K562 (cell line): ENCODE data around the gene MEF2D. TPM values are rescaled to one million over a fixed set of nuclear protein-coding genes. Genes with fewer than 3 reads are reported as not detected.

Source experiments
- ARID1B ChIP-seq: fragments of 450-650 bp; IDR thresholded peaks from 2 replicates; pipeline ENCODE4 v1.6.1; 2016; ENCODE audit warnings: antibody characterized with exemption, mild to moderate bottlenecking, inconsistent platforms
- BMI1 ChIP-seq: fragments of 150-350 bp; IDR thresholded peaks from 2 replicates; pipeline ENCODE4 v1.6.1; 2014; ENCODE audit warnings: low read length
- CTBP1 ChIP-seq: fragments of 450-650 bp; IDR thresholded peaks from 2 replicates; pipeline ENCODE4 v1.6.1; 2016; ENCODE audit warnings: borderline replicate concordance
- FOS ChIP-seq: IDR thresholded peaks from 3 replicates; pipeline ENCODE4 v1.6.1; 2011; ENCODE audit not compliant: insufficient read length; ENCODE audit errors: extremely low read depth
- FOXJ2 ChIP-seq: fragments of 200-800 bp; sonication (Bioruptor generic); IDR thresholded peaks from 2 replicates; pipeline ENCODE4 v1.6.1; 2016; ENCODE audit warnings: missing genetic modification characterization, missing compliant biosample characterization
- GABPB1 ChIP-seq: sonication (generic); formaldehyde crosslinking; IDR thresholded peaks from 2 replicates; pipeline ENCODE4 v1.8.0; 2022; ENCODE audit warnings: mild to moderate bottlenecking, missing genetic modification reagents
- GATA2 ChIP-seq: sonication (generic); formaldehyde crosslinking; IDR thresholded peaks from 2 replicates; pipeline ENCODE4 v1.4.0; 2020; ENCODE audit warnings: mild to moderate bottlenecking, missing genetic modification reagents
- GATAD2B ChIP-seq: fragments of 450-650 bp; IDR thresholded peaks from 2 replicates; pipeline ENCODE4 v1.6.1; 2017; ENCODE audit warnings: mild to moderate bottlenecking, borderline replicate concordance
- HDAC3 ChIP-seq: fragments of 450-650 bp; IDR thresholded peaks from 2 replicates; pipeline ENCODE4 v1.6.1; 2018; ENCODE audit warnings: borderline replicate concordance, mild to moderate bottlenecking, moderate library complexity; ENCODE audit not compliant: partially characterized antibody
- IFI16 ChIP-seq: fragments of 250-450 bp; sonication (Bioruptor Pico); IDR thresholded peaks from 2 replicates; pipeline ENCODE4 v2.1.2; 2022; ENCODE audit warnings: mild to moderate bottlenecking, inconsistent platforms
- L3MBTL2 ChIP-seq: fragments of 450-650 bp; IDR thresholded peaks from 2 replicates; pipeline ENCODE4 v1.6.1; 2016; ENCODE audit warnings: mild to moderate bottlenecking, moderate library complexity
- OTX1 ChIP-seq: fragments of 450-650 bp; formaldehyde crosslinking; IDR thresholded peaks from 2 replicates; pipeline ENCODE4 v1.4.0; 2022; ENCODE audit warnings: mild to moderate bottlenecking
- RUNX1 ChIP-seq: sonication (generic); IDR thresholded peaks from 2 replicates; pipeline ENCODE4 v1.6.1; 2016; ENCODE audit warnings: antibody characterized with exemption, low read depth
- SREBF1 ChIP-seq: fragments of 150-350 bp; IDR thresholded peaks from 2 replicates; pipeline ENCODE4 v1.6.1; 2014; ENCODE audit warnings: antibody characterized with exemption, low read depth, low read length, borderline replicate concordance
- TEAD2 ChIP-seq: fragments of 450-650 bp; IDR thresholded peaks from 2 replicates; pipeline ENCODE4 v1.6.1; 2016; ENCODE audit warnings: missing genetic modification characterization, control low read depth, missing compliant biosample characterization
- ZNF133 ChIP-seq: fragments of 250-450 bp; sonication (Bioruptor Pico); IDR thresholded peaks from 2 replicates; pipeline ENCODE4 v1.4.0; 2020; ENCODE audit warnings: mild to moderate bottlenecking
- ZNF311 ChIP-seq: fragments of 250-450 bp; sonication (Bioruptor Pico); IDR thresholded peaks from 2 replicates; pipeline ENCODE4 v1.4.0; 2020; ENCODE audit warnings: mild to moderate bottlenecking, moderate library complexity
- ZNF436 ChIP-seq: fragments of 250-450, 450-650 bp; sonication (Bioruptor Pico); formaldehyde crosslinking; IDR thresholded peaks from 2 replicates; pipeline ENCODE4 v1.7.0; 2020; ENCODE audit warnings: mild to moderate bottlenecking
- ZNF586 ChIP-seq: fragments of 450-650 bp; formaldehyde crosslinking; conservative IDR thresholded peaks from 2 replicates; pipeline ENCODE4 v1.4.0; 2020; ENCODE audit warnings: mild to moderate bottlenecking, moderate library complexity
- polyA plus RNA-seq, 8 experiments: library from polyadenylated mRNA; depleted of rRNA in 4 of 8; stranded (reverse) in 5 of 8; unstranded in 3 of 8; fragments of >200 nt; fragmentation: Nextera tagmentation in 2 of 8; fragmentation: Illumina TruSeq in 1 of 8; extraction: Ambion mirVana in 2 of 8; extraction: Trizol in 1 of 8; gene quantifications; 2 replicates each; pipeline versions ENCODE4 v1.2.1 to v1.2.3, GENCODE V29; 2011 to 2014; ENCODE audit warnings: inconsistent platforms in 1 of 8, missing spikeins in 1 of 8
- total RNA-seq, 7 experiments: library from RNA; depleted of rRNA in 6 of 7; stranded (reverse); fragments of >200 nt in 6 of 7; fragmentation: Illumina TruSeq in 2 of 7; extraction: Trizol in 2 of 7; gene quantifications; 2 replicates each; pipeline versions ENCODE4 v1.2.1 to v1.2.3, GENCODE V29; 2011 to 2021; ENCODE audit warnings: low replicate concordance in 1 of 7
- TF ChIP-seq, protein P1 (sequence below): fragments of 450-650 bp; formaldehyde crosslinking; IDR thresholded peaks from 2 replicates; pipeline ENCODE4 v1.4.0; 2022; ENCODE audit warnings: missing genetic modification characterization
- TF ChIP-seq, protein P2 (sequence below): fragments of 200-400 bp; formaldehyde crosslinking; IDR thresholded peaks from 2 replicates; pipeline ENCODE4 v1.6.1; 2017; ENCODE audit warnings: mild to moderate bottlenecking, low read depth, low read length, moderate library complexity
- TF ChIP-seq, protein P3 (sequence below): fragments of 450-650 bp; IDR thresholded peaks from one replicate; pipeline ENCODE4 v1.6.1; 2018; ENCODE audit warnings: mild to moderate bottlenecking, moderate library complexity; ENCODE audit not compliant: partially characterized antibody
- TF ChIP-seq, protein P4 (sequence below): conservative IDR thresholded peaks from 2 replicates; pipeline ENCODE4 v1.6.1; 2011; ENCODE audit warnings: low read depth, mild to moderate bottlenecking, low read length; ENCODE audit not compliant: control insufficient read depth

MEF2D gene
- total and polyA plus RNA-seq, 9 of the 15 experiments (the other 6 are each of a cell fraction or from before 2014, with no cell fraction given): 0.10 to 19.5 (median 2.6) TPM

DNA sequence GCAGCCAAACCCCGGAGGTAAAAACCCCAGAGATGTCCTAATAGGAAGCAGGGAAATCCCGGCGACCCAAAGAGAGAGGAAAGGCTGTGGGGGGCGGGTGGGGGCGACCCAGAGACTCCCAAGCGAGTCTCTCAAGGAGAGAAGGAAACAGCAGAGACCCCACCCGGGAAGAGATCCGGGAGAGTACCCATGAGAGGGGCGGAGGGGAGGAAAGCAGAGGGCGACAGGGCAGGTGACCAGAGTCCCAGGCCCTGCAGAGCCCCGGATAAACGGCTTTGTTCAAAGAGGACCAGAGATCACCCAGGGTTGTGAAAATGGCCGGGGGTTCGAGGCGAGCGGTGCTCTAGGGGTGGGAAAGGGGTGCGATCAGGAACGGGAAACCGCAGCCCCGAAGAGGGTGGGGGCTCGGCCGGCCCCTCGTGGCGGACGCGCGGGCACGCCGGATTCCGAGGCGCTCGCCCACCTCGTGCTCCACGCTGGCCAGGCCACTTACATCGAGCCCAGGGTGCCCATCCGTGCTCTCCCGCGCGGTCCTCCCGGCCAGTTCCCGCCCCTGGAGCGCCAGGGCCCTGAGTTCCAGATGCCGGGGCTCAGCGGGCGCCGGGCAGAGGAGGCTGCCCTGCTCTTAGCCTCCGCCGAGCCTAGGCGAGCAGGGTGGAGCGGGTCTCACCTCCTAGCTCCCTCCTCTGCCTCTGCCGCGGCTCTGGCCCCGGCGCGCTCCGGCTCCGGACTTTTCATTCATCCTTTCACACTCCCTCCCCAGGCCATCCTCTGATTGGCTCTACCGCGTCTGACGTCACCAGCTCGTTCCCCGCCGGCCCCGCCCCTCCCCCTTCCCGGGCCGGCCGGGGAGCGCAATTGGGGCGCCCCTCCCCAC is 79.3 kb downstream of the MEF2D start (continued):
- TF ChIP-seq TEAD2 (tag) (no peak), ARID1B (no peak), ZNF133 (CRISPR knock-in tag) (no peak), OTX1 (CRISPR knock-in tag) (no peak), ZNF436 (CRISPR knock-in tag) (no peak), ZNF586 (CRISPR knock-in tag) (no peak), BMI1 (no peak), ZNF311 (no peak), SREBF1 (no peak), GABPB1 (CRISPR knock-in tag) (peak; percentile 77), HDAC3 (no peak), L3MBTL2 (peak; percentile 96), GATAD2B (no peak), FOXJ2 (tag) (no peak), CTBP1 (peak; percentile 19; the same call in 1 of the 2 replicates), RUNX1 (no peak), GATA2 (CRISPR knock-in tag) (no peak), IFI16 (CRISPR knock-in tag) (no peak), FOS (peak; percentile 31)
- TF ChIP-seq, protein P1, sequence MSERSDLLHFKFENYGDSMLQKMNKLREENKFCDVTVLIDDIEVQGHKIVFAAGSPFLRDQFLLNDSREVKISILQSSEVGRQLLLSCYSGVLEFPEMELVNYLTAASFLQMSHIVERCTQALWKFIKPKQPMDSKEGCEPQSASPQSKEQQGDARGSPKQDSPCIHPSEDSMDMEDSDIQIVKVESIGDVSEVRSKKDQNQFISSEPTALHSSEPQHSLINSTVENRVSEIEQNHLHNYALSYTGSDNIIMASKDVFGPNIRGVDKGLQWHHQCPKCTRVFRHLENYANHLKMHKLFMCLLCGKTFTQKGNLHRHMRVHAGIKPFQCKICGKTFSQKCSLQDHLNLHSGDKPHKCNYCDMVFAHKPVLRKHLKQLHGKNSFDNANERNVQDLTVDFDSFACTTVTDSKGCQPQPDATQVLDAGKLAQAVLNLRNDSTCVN (CRISPR knock-in tag): no peak
- TF ChIP-seq, protein P2, sequence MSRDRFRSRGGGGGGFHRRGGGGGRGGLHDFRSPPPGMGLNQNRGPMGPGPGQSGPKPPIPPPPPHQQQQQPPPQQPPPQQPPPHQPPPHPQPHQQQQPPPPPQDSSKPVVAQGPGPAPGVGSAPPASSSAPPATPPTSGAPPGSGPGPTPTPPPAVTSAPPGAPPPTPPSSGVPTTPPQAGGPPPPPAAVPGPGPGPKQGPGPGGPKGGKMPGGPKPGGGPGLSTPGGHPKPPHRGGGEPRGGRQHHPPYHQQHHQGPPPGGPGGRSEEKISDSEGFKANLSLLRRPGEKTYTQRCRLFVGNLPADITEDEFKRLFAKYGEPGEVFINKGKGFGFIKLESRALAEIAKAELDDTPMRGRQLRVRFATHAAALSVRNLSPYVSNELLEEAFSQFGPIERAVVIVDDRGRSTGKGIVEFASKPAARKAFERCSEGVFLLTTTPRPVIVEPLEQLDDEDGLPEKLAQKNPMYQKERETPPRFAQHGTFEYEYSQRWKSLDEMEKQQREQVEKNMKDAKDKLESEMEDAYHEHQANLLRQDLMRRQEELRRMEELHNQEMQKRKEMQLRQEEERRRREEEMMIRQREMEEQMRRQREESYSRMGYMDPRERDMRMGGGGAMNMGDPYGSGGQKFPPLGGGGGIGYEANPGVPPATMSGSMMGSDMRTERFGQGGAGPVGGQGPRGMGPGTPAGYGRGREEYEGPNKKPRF: no peak
- TF ChIP-seq, protein P3, sequence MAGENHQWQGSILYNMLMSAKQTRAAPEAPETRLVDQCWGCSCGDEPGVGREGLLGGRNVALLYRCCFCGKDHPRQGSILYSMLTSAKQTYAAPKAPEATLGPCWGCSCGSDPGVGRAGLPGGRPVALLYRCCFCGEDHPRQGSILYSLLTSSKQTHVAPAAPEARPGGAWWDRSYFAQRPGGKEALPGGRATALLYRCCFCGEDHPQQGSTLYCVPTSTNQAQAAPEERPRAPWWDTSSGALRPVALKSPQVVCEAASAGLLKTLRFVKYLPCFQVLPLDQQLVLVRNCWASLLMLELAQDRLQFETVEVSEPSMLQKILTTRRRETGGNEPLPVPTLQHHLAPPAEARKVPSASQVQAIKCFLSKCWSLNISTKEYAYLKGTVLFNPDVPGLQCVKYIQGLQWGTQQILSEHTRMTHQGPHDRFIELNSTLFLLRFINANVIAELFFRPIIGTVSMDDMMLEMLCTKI: no peak
- TF ChIP-seq, protein P4, sequence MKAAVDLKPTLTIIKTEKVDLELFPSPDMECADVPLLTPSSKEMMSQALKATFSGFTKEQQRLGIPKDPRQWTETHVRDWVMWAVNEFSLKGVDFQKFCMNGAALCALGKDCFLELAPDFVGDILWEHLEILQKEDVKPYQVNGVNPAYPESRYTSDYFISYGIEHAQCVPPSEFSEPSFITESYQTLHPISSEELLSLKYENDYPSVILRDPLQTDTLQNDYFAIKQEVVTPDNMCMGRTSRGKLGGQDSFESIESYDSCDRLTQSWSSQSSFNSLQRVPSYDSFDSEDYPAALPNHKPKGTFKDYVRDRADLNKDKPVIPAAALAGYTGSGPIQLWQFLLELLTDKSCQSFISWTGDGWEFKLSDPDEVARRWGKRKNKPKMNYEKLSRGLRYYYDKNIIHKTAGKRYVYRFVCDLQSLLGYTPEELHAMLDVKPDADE: no peak; the same call in 1 of the 2 replicates
